Stimulated activated effector memory CD8-positive, alpha-beta T cell treated with anti-CD3 and anti-CD28 coated beads, Interleukin-12 subunit alpha, Interleukin-12 subunit beta, amount 100 ng/mL, for 72 hours (primary cell): Measurements from ENCODE around the gene CHRNG.
"Not testable (repeated sequence)": the region's sequence is repeated elsewhere in the genome, so short reads cannot be mapped to it uniquely, and the experiment has no call there.

Source experiments
- ATAC-seq: fragments of 150-1000 bp; cut with Tn5 transposase; 2 replicates; pipeline ENCODE4 v1.10.0; 2021
- DNase-seq, 2 donors: peaks; one replicate each; pipeline ENCODE4 v3.0.0; 2021 to 2022; ENCODE audit warnings: low spot score in 2 of 2
- H3K27ac Mint-ChIP-seq: one replicate; pipeline ENCODE4 v1.8.0; 2022; ENCODE audit warnings: mild to moderate bottlenecking, mixed read lengths
- H3K36me3 Mint-ChIP-seq: one replicate; pipeline ENCODE4 v1.8.0; 2022; ENCODE audit warnings: mild to moderate bottlenecking, mixed read lengths
- H3K4me1 Mint-ChIP-seq: one replicate; pipeline ENCODE4 v1.8.0; 2022; ENCODE audit warnings: mixed read lengths
- H3K4me3 Mint-ChIP-seq: one replicate; pipeline ENCODE4 v1.8.0; 2022; ENCODE audit warnings: mild to moderate bottlenecking, mixed read lengths
- H3K9me3 Mint-ChIP-seq: one replicate; pipeline ENCODE4 v1.8.0; 2022; ENCODE audit warnings: mixed read lengths

Gene CHRNG

DNA sequence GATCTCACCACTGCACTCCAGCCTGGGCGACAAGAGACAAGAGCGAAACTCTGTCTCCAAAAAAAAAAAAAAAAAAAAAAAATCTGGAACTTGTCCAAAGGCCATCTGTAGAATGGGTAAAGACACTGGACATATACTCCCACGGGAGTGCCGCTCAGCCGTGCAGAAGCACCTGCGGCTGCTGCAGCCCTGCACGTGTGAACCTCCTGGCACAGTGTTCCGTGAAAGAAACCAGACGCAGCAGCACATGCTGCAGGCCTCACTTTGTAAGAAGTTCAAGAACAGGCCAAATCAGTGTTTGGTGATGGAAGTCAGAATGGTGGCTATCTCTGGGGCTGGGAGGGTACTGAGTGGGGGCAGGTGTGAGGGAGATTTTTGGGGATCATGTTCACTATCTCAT is 7.1 kb upstream of the CHRNG start:
- Mint-ChIP-seq H3K27ac (no peak overlapping the region), H3K4me3 (no peak overlapping the region), H3K4me1 (peaks cover 14% of the 10 kb centered on the region), H3K9me3 (no peaks in the 10 kb centered on the region), H3K36me3 (no peaks in the 10 kb centered on the region)
- DNase-seq (no peak), ATAC-seq (no peak)

GRCh38 chr2:232532821-232533220 is 6.7 kb upstream of the CHRNG start:
- ATAC-seq, DNase-seq, H3K27ac Mint-ChIP-seq, H3K9me3 Mint-ChIP-seq, H3K4me3 Mint-ChIP-seq, H3K36me3 Mint-ChIP-seq: not testable (repeated sequence)
- peaks cover 14% of the 10 kb centered on the region for H3K4me1 Mint-ChIP-seq

GRCh38 chr2:232533944-232534710 is 5.4 kb upstream of the CHRNG start:
- H3K27ac Mint-ChIP-seq: no peak overlapping the region
- ATAC-seq: no peak

GRCh38 chr2:232534940-232535651 is 4.4 kb upstream of the CHRNG start:
- DNase-seq: no peak
- no peaks in the 10 kb centered on the region for H3K36me3 Mint-ChIP-seq

More at GRCh38 chr2:232533944-232534710, 5.4 kb upstream of the CHRNG start:
- peaks cover 8% of the 10 kb centered on the region for H3K4me1 Mint-ChIP-seq
- no peaks in the 10 kb centered on the region for H3K9me3 Mint-ChIP-seq
- no peak overlapping the region for H3K4me3 Mint-ChIP-seq
- DNase-seq: no peak
- no peaks in the 10 kb centered on the region for H3K36me3 Mint-ChIP-seq

DNA sequence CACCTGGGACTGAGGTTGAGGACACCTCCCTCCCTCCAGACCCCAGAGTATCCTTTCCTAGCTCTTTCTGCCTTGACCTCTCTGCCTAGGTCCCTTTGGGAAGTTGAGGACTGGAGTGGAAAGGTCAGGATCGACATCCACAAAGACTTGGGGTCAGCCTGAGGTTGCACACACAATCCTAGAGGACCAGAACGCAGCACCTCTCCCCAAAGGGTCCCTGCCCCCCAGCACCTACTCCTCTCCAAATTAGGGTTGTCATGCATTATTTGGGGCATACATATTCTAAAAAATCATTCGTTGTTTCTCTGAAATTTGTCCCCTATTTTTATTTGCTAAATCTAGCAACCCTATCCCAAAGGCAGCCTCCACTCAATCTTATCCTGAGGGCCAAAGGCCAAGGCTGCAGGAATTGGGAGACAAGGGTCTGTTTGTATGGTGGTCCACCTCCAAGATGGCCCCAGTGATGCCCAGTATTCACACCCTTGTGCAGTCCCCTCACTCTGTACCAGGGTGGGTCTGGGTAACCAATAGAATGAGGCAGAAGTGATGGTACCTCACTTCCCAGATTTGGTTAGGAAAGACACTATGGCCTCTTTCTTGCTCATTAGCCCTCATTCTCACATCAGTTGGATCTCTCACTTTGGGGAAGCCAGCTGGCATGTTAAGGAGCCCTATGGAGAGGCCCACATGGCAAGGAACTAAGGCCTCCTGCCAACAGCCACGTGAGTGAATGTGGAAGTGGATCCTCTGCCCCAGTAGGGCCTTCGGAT is 3.5 kb upstream of the CHRNG start:
- Mint-ChIP-seq H3K36me3 (no peaks in the 10 kb centered on the region), H3K27ac (no peak overlapping the region), H3K9me3 (no peaks in the 10 kb centered on the region), H3K4me3 (no peak overlapping the region), H3K4me1 (peaks cover 6% of the 10 kb centered on the region)
- DNase-seq (no peak), ATAC-seq (no peak)

More at GRCh38 chr2:232534940-232535651, 4.4 kb upstream of the CHRNG start:
- no peak overlapping the region for H3K27ac Mint-ChIP-seq
- no peak for ATAC-seq
- no peaks in the 10 kb centered on the region for H3K9me3 Mint-ChIP-seq
- H3K4me1 Mint-ChIP-seq: peaks cover 6% of the 10 kb centered on the region
- H3K4me3 Mint-ChIP-seq: no peak overlapping the region

DNA sequence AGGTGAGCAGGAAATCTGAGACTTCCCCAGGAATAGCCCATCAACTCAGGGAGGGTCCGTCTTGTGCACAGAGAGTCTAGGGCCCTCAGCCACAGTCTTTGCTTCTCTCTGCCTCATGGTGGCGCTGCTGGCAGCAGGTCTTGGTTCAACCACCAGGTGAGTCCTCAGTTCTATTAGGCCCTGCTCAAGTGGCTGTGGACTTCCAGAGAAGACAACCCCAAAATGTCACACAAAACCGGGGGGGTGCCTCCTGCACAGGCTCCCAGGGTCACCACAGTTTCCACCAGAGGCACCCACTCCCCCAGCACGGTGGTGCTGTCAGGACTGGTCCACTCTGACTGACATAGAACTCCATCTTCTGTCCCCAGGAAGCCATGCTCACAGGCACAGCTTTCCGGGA is 2.4 kb upstream of the CHRNG start:
- DNase-seq (no peak), ATAC-seq (no peak)
- H3K4me1 Mint-ChIP-seq: peaks cover 6% of the 10 kb centered on the region
- H3K27ac Mint-ChIP-seq: no peak overlapping the region
- no peaks in the 10 kb centered on the region for H3K9me3 Mint-ChIP-seq
- H3K4me3 Mint-ChIP-seq: no peak overlapping the region
- no peaks in the 10 kb centered on the region for H3K36me3 Mint-ChIP-seq

DNA sequence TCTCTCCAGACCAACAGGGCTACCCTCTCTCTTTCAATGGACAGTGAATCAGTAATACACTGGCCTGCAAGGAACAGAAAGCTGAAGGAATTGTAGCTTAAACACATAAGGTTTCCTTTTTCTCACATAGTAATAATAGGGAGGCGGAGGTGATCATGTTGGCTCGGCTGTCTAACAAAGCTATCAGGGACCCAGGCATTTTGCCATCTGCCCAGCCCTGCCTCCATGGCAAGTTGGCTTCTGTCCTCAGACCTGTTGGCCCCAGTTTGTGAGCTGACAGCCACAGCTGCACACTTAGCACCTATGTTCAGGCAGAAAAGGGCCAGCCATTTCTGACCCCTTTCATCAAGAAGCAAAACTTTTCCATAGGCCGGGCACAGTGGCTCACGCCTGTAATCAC is 2.0 kb upstream of the CHRNG start:
- ATAC-seq (no peak), DNase-seq (no peak)

DNA sequence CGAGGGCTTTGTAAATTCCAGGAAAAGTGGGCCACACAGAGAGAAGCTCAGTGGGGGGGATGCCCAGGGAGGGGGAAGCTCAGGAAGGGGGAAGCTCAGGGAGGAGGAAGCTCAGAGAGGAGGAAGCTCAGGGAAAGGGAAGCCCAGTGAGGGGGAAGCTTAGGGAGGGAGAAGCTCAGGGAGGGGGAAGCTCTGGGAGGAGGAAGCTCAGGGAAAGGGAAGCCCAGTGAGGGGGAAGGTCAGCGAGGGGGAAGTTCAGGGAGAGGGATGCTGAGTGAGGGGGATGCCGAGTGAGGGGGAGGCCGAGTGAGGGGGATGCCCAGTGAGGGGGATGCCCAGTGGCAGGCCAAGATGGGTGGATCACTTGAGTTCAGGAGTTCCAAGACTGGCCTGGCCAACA is 821 bp upstream of the CHRNG start:
- H3K4me3 Mint-ChIP-seq: no peak overlapping the region
- ATAC-seq (no peak), DNase-seq (no peak)
- no peak overlapping the region for H3K27ac Mint-ChIP-seq
- H3K36me3 Mint-ChIP-seq: no peaks in the 10 kb centered on the region
- H3K4me1 Mint-ChIP-seq: peaks cover 22% of the 10 kb centered on the region
- H3K9me3 Mint-ChIP-seq: no peaks in the 10 kb centered on the region

More for the DNA sequence above, 2.0 kb upstream of the CHRNG start:
- H3K4me3 Mint-ChIP-seq: no peak overlapping the region
- no peaks in the 10 kb centered on the region for H3K36me3 Mint-ChIP-seq
- no peaks in the 10 kb centered on the region for H3K9me3 Mint-ChIP-seq
- H3K27ac Mint-ChIP-seq: no peak overlapping the region
- H3K4me1 Mint-ChIP-seq: peaks cover 10% of the 10 kb centered on the region

DNA sequence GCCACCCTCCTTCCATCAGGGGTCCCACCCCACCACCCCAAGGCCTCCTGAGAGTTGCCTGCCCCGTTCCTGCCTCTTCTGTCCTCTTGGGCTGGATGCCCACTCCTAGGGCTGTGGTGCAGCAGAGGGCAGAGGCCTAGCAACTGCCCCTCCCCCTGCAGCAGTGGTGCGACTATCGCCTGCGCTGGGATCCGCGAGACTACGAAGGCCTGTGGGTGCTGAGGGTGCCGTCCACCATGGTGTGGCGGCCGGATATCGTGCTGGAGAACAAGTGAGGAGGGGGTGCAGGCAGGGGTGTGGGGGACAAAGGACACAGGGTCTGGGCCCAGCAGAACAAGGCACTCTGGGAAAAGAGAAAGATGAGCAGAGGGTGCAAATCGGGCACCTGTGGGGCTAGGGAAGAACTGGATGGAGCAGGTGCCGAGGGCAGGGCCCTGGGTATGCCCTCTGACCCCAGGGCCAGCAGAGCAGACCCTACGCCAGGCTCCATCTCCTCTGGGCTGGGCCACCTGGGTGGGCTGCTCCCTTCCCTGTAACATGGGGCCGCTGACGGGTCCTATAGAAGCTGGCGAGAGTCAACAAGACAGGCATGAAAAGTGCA is 1.0 kb downstream of the CHRNG start:
- peaks cover 32% of the 10 kb centered on the region for H3K4me1 Mint-ChIP-seq
- no peak overlapping the region for H3K27ac Mint-ChIP-seq
- H3K9me3 Mint-ChIP-seq: no peaks in the 10 kb centered on the region

GRCh38 chr2:232541195-232541960 is 1.9 kb downstream of the CHRNG start:
- ATAC-seq (no peak), DNase-seq (no peak)
- no peaks in the 10 kb centered on the region for H3K9me3 Mint-ChIP-seq
- H3K27ac Mint-ChIP-seq: peak overlapping the region; percentile 58
- H3K36me3 Mint-ChIP-seq: peaks cover 11% of the 10 kb centered on the region
- H3K4me1 Mint-ChIP-seq: peaks cover 34% of the 10 kb centered on the region
- H3K4me3 Mint-ChIP-seq: no peak overlapping the region

More for the DNA sequence above, 1.0 kb downstream of the CHRNG start:
- H3K4me3 Mint-ChIP-seq: no peak overlapping the region
- H3K36me3 Mint-ChIP-seq: peaks cover 6% of the 10 kb centered on the region
- DNase-seq (no peak), ATAC-seq (no peak)

DNA sequence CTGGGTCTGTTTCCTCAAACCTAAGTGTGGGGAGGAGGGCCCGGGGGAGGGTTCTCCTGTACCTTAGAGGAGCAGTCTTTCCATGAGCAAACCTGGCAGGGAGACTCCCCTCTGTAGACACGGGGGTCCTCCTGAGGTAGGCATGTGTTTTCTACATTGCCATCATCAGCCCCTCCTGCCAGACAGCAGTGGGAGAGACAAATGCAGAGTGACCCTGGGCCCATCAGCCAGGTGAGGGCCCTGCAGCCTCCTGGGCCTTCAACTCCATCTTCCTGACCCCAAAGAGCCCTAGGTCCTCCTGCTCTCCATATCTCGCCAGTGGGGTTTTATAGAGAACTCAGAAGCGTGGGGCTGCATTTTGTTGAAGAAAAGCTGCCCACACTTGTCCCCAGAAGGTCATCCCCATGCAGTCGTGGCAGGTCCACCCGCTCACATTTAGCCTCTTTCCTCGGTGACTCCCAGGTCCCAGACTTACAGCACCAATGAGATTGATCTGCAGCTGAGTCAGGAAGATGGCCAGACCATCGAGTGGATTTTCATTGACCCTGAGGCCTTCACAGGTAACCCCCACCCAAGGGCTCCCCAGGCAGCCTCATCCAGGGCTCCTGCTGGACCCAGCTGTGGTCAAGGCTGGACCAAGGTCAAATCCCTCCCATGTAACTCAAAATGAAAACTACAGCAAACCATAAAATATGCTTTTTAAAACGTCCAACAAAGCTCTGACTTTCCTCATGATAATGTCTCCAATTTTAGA is 2.6 kb downstream of the CHRNG start:
- Mint-ChIP-seq H3K4me3 (no peak overlapping the region), H3K27ac (peak overlapping the region; percentile 58), H3K36me3 (peaks cover 18% of the 10 kb centered on the region), H3K9me3 (no peaks in the 10 kb centered on the region), H3K4me1 (peaks cover 39% of the 10 kb centered on the region)
- ATAC-seq (no peak), DNase-seq (no peak)

DNA sequence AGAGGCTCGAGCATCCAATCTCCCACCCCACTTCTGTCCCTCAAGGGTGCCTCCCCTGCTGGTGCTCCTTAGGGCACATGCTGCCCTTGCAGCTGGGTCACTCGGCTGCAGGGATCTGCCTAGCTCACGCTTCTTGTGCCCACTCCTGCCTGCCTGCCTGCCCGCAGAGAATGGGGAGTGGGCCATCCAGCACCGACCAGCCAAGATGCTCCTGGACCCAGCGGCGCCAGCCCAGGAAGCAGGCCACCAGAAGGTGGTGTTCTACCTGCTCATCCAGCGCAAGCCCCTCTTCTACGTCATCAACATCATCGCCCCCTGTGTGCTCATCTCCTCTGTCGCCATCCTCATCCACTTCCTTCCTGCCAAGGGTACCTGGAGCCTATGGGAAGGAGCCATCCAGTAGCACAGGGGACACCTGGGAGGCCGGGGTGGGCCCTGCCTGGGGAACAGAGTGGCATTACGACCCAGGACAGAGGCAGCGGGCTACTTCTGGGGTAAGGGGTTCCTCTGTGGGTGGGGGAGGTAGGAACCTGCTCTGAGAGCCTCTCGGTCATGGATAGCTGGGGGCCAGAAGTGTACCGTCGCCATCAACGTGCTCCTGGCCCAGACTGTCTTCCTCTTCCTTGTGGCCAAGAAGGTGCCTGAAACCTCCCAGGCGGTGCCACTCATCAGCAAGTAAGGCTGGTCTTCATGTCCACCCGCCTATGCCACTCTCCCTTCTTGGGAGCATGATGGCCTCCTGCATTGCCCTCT is 3.4 kb downstream of the CHRNG start:
- no peak for DNase-seq
- H3K9me3 Mint-ChIP-seq: no peaks in the 10 kb centered on the region
- H3K36me3 Mint-ChIP-seq: peaks cover 21% of the 10 kb centered on the region
- no peak overlapping the region for H3K27ac Mint-ChIP-seq
- peaks cover 39% of the 10 kb centered on the region for H3K4me1 Mint-ChIP-seq
- H3K4me3 Mint-ChIP-seq: no peak overlapping the region
- ATAC-seq: no peak

DNA sequence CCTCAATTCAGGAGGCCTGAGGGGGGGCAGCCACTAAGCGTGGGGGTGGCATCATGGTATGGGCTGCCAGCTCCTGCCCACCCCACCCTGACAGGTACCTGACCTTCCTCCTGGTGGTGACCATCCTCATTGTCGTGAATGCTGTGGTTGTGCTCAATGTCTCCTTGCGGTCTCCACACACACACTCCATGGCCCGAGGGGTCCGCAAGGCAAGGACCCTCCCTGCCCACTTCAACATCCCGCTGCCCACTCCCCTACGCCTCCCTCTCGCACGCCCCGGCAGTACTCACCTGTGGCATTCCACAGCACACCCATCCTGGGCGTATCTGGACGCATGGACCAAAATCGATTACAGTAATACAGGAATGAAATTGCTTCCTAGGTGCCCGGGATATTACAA is 4.0 kb downstream of the CHRNG start:
- Mint-ChIP-seq H3K4me1 (peaks cover 39% of the 10 kb centered on the region), H3K4me3 (no peak overlapping the region), H3K27ac (no peak overlapping the region), H3K9me3 (no peaks in the 10 kb centered on the region), H3K36me3 (peaks cover 21% of the 10 kb centered on the region)
- ATAC-seq (no peak), DNase-seq (no peak)
